K562 (cell line): ENCODE measurements around the gene OPHN1. TPM values are rescaled to one million over a fixed set of nuclear protein-coding genes. Genes with fewer than 3 reads are reported as not detected.

ENCODE experiments used
- ATAC-seq: fragments of 200-7000 bp; cut with Tn5 transposase; 3 replicates; pipeline ENCODE4 v1.9.1; 2020; ENCODE audit warnings: moderate library complexity
- BruUV-seq: library from RNA; stranded (reverse); fragments of 400-500 nt; replicated peaks from 2 replicates; lab custom pipeline; 2021; lab: Mats Ljungman, UMichigan
- CTCF ChIA-PET: fragments of 300-600 bp; formaldehyde crosslinking; extraction: SDS; loops from one replicate; lab custom pipeline; 2021; ENCODE audit warnings: low intra/inter-chr PET ratio; lab: Yijun Ruan, JAX
- POLR2A ChIA-PET: fragments of 300-600, 350-650 bp; sonication (Branson Sonifier 250); formaldehyde crosslinking; extraction: SDS; loops from one replicate; lab custom pipeline; 2021; ENCODE audit warnings: antibody characterized with exemption, inconsistent platforms; lab: Yijun Ruan, JAX
- DNase-seq, 4 experiments: peaks; one replicate each; pipeline versions ENCODE4 v3.0.0 to v3.0.0-alpha.2; 2011 to 2018; ENCODE audit warnings: low spot score in 3 of 4, mixed read lengths in 3 of 4; ENCODE audit errors: extremely low read depth in 1 of 4
- FAIRE-seq: peaks from 2 replicates; lab custom pipeline; 2011; peaks lifted over from hg19 to GRCh38; lab: Jason Lieb, UNC
- H2AFZ ChIP-seq: 2 replicates; pipeline ENCODE4 v1.6.0; 2011; ENCODE audit warnings: low read depth, low read length, control low read depth, inconsistent platforms
- H3K27ac ChIP-seq: fragments of 200-600 bp; 3 replicates; pipeline ENCODE4 v1.8.0; 2011; ENCODE audit warnings: low read depth, mild to moderate bottlenecking, control low read depth, inconsistent platforms, low read length, moderate library complexity, mixed read lengths; ENCODE audit errors: extremely low read depth
- H3K27me3 ChIP-seq, 2 experiments: fragments of 300-600 bp in 1 of 2; 2 replicates in 1 of 2; 3 replicates in 1 of 2; pipeline versions ENCODE4 v1.6.0 to v1.8.0; 2011; ENCODE audit warnings: inconsistent platforms in 2 of 2, low read length in 2 of 2, mild to moderate bottlenecking in 1 of 2, mixed read lengths in 1 of 2, moderate library complexity in 1 of 2; ENCODE audit not compliant: control insufficient read depth in 2 of 2, insufficient read depth in 2 of 2
- H3K36me3 ChIP-seq: fragments of 300-600 bp; 3 replicates; pipeline ENCODE4 v1.8.0; 2011; ENCODE audit warnings: mild to moderate bottlenecking, low read length, inconsistent platforms; ENCODE audit not compliant: control insufficient read depth, insufficient read depth
- H3K4me1 ChIP-seq, 2 experiments: fragments of 200-600 bp in 1 of 2; replicated peaks in 1 of 2; 2 replicates in 1 of 2; 3 replicates in 1 of 2; pipeline versions ENCODE4 v1.5.1 to v1.8.0; 2011; ENCODE audit warnings: inconsistent platforms in 2 of 2, low read length in 2 of 2, mild to moderate bottlenecking in 1 of 2, mixed read lengths in 1 of 2, moderate library complexity in 1 of 2; ENCODE audit not compliant: control insufficient read depth in 2 of 2, insufficient read depth in 2 of 2
- H3K4me2 ChIP-seq: 2 replicates; pipeline ENCODE4 v1.6.1; 2011; ENCODE audit warnings: low read length, control low read depth, inconsistent platforms, mixed read lengths; ENCODE audit not compliant: insufficient read depth
- H3K4me3 ChIP-seq: fragments of 200-600 bp; sonication (generic), shearing (Covaris generic); 2 replicates; pipeline ENCODE4 v1.5.1; 2016; ENCODE audit warnings: control low read depth, inconsistent platforms
- H3K79me2 ChIP-seq: fragments of 200-600 bp; 3 replicates; pipeline ENCODE4 v1.8.0; 2011; ENCODE audit warnings: low read length, inconsistent platforms; ENCODE audit not compliant: control insufficient read depth, insufficient read depth
- H3K9ac ChIP-seq, 2 experiments: 2 replicates each; pipeline versions ENCODE4 v1.6.0 to v1.6.1; 2011; ENCODE audit warnings: low read depth in 2 of 2, low read length in 2 of 2, control low read depth in 1 of 2, inconsistent platforms in 1 of 2, mild to moderate bottlenecking in 1 of 2, mixed read lengths in 1 of 2; ENCODE audit not compliant: insufficient read depth in 1 of 2
- H3K9me1 ChIP-seq: one replicate; pipeline ENCODE4 v1.6.0; 2011; ENCODE audit warnings: inconsistent platforms, mild to moderate bottlenecking, low read length, moderate library complexity; ENCODE audit not compliant: control insufficient read depth, insufficient read depth
- H3K9me3 ChIP-seq: replicated peaks from 2 replicates; pipeline ENCODE4 v1.5.1; 2011; ENCODE audit warnings: low read depth, low read length, inconsistent platforms; ENCODE audit not compliant: control insufficient read depth, insufficient read depth
- H4K20me1 ChIP-seq: replicated peaks from 2 replicates; pipeline ENCODE4 v1.6.1; 2011; ENCODE audit warnings: low read length, inconsistent platforms, mixed read lengths; ENCODE audit not compliant: control insufficient read depth, insufficient read depth
- YY1 ChIP-seq, 3 experiments: IDR thresholded peaks; 2 replicates each; pipeline ENCODE4 v1.6.1; 2011; ENCODE audit warnings: low read length in 2 of 3, mild to moderate bottlenecking in 2 of 3, moderate library complexity in 2 of 3, borderline replicate concordance in 1 of 3, control low read depth in 1 of 3, low read depth in 1 of 3; ENCODE audit not compliant: insufficient read depth in 3 of 3, insufficient replicate concordance in 2 of 3, control insufficient read depth in 1 of 3, insufficient read length in 1 of 3; ENCODE audit errors: extremely low read depth in 1 of 3
- WGBS: fragments of 100-300 bp; shearing (Covaris generic); methylation state at CpG from one replicate; pipeline ENCODE4 v1.1.6; 2016; ENCODE audit warnings: low coverage, mixed read lengths; ENCODE audit not compliant: insufficient coverage; ENCODE audit errors: missing lambda C conversion rate; 5-methylcytosine and 5-hydroxymethylcytosine counted together
- in situ Hi-C: fragments of 300-500 bp; cut with MboI; formaldehyde crosslinking; loops from 4 replicates; pipeline ENCODE4 v1.15.0; 2018; ENCODE audit warnings: inconsistent platforms, mixed read lengths
- intact Hi-C: fragments of 100-400 bp; cut with micrococcal nuclease; formaldehyde crosslinking; loops from 2 replicates; pipeline ENCODE4 v1.14.2; 2022
- polyA plus RNA-seq, 8 experiments: library from polyadenylated mRNA; depleted of rRNA in 4 of 8; stranded (reverse) in 5 of 8; unstranded in 3 of 8; fragments of >200 nt; fragmentation: Nextera tagmentation in 2 of 8; fragmentation: Illumina TruSeq in 1 of 8; extraction: Ambion mirVana in 2 of 8; extraction: Trizol in 1 of 8; gene quantifications; 2 replicates each; pipeline versions ENCODE4 v1.2.1 to v1.2.3, GENCODE V29; 2011 to 2014; ENCODE audit warnings: inconsistent platforms in 1 of 8, missing spikeins in 1 of 8
- total RNA-seq, 7 experiments: library from RNA; depleted of rRNA in 6 of 7; stranded (reverse); fragments of >200 nt in 6 of 7; fragmentation: Illumina TruSeq in 2 of 7; extraction: Trizol in 2 of 7; gene quantifications; 2 replicates each; pipeline versions ENCODE4 v1.2.1 to v1.2.3, GENCODE V29; 2011 to 2021; ENCODE audit warnings: low replicate concordance in 1 of 7
- TF ChIP-seq, protein P1 (sequence below): sonication (generic); IDR thresholded peaks from 2 replicates; pipeline ENCODE4 v1.6.1; 2016

The OPHN1 gene
- total and polyA plus RNA-seq, 9 of the 15 experiments (the other 6 are each of a cell fraction or from before 2014, with no cell fraction given), result 0.28 to 1.8 (median 1.0) TPM

DNA sequence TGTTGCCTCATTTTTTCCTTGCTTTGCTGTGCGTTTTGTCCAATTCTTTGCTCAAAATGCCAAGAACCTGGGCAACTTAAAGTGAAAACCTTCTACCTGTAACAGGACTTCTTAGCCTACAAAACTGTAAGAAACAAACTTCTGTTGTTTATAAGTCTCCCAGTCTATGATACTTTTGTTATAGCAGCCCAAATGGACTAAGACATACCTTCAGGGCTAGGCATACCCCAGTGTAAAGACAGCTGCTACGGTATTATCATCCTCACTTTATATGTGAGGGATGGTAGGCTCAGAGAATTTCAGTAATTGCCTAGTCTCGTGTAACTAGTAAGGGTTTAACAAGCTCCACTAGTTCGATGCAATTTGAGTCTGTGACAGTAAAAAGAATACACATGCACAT, 6.0 kb upstream of the OPHN1 start:
- intact Hi-C loops, result no loop called here
- ChIA-PET CTCF (no interaction called here), POLR2A (interaction anchor here (1.3 kb wide), 1 partner anchor 17 kb away, joined by 4 read pairs; no protein-coding TSS in a partner anchor)
- H3K4me1 ChIP-seq, result peaks cover 0 to 7% of the 10 kb centered on the region in 2 experiments; a peak in 3 of 5 replicates
- H3K79me2 ChIP-seq, result no peaks in the 10 kb centered on the region
- no TSS peak for BruUV-seq
- peak overlapping the region; percentile 72; the same call in 2 of the 3 replicates for H3K27ac ChIP-seq
- WGBS, result 25% methylated on average over 4 of the region's 4 CpGs
- ATAC-seq (no peak), DNase-seq (no peak), FAIRE-seq (no peak)
- no peaks in the 10 kb centered on the region for H3K36me3 ChIP-seq
- no peaks in the 10 kb centered on the region for H4K20me1 ChIP-seq
- TF ChIP-seq, protein P1, sequence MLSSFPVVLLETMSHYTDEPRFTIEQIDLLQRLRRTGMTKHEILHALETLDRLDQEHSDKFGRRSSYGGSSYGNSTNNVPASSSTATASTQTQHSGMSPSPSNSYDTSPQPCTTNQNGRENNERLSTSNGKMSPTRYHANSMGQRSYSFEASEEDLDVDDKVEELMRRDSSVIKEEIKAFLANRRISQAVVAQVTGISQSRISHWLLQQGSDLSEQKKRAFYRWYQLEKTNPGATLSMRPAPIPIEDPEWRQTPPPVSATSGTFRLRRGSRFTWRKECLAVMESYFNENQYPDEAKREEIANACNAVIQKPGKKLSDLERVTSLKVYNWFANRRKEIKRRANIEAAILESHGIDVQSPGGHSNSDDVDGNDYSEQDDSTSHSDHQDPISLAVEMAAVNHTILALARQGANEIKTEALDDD, result peak; percentile 38; the same call in 1 of the 2 replicates
- TF ChIP-seq YY1 (IDR thresholded peaks at IDR 0.05; ENCODE audit: borderline replicate concordance in 1 of 3, control insufficient read depth in 1 of 3, extremely low read depth in 1 of 3, insufficient read depth in 3 of 3, insufficient read length in 1 of 3, insufficient replicate concordance in 2 of 3, low read depth in 1 of 3, low read length in 2 of 3), result no peak
- H3K4me2 ChIP-seq, result no peak overlapping the region; the same call in 1 of the 2 replicates
- in situ Hi-C loops, result no loop called here
- no peaks in the 10 kb centered on the region for H3K27me3 ChIP-seq
- no peaks in the 10 kb centered on the region for H3K9me1 ChIP-seq
- peak overlapping the region in 1 of 2 experiments; percentile 41; a peak in 2 of 4 replicates for H3K9ac ChIP-seq
- peak overlapping the region; percentile 62; the same call in 1 of the 2 replicates for H2AFZ ChIP-seq
- no peaks in the 10 kb centered on the region for H3K9me3 ChIP-seq
- no peak overlapping the region for H3K4me3 ChIP-seq

DNA sequence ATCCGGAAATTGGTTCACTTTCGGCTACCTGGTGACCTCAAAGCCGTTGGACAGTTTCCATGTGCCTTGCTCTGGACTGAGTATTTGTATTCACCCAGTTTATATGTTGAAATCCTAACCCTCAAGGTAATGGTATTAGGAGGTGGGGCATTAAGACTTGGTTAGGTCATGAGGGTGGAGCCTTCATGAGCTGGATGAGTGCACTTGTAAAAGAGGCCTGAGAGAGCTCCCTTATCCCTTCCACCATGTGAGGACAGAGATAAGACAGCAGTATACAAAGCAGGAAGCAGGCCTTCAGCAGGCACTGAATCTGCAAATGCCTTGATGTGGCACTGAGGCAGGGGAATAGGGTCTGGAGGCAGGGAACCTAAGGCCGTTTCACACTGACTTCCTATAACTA, 5.3 kb upstream of the OPHN1 start:
- intact Hi-C loops (no loop called here), in situ Hi-C loops (no loop called here)
- peak; percentile 20 to 81 (median 38) for DNase-seq
- Histone ChIP-seq H3K9me3 (no peaks in the 10 kb centered on the region), H3K79me2 (no peaks in the 10 kb centered on the region), H3K27me3 (no peaks in the 10 kb centered on the region), H3K9me1 (no peaks in the 10 kb centered on the region), H2AFZ (peak overlapping the region; percentile 72), H3K4me1 (peaks cover 4 to 7% of the 10 kb centered on the region in 2 experiments; a peak in 4 of 5 replicates), H4K20me1 (no peaks in the 10 kb centered on the region), H3K27ac (peak overlapping the region; percentile 72), H3K4me2 (peak overlapping the region; percentile 55), H3K4me3 (no peak overlapping the region), H3K9ac (peak overlapping the region in 1 of 2 experiments; percentile 41; a peak in 2 of 4 replicates), H3K36me3 (no peaks in the 10 kb centered on the region)
- BruUV-seq, result no TSS peak
- POLR2A ChIA-PET, result no interaction called here
- ATAC-seq, result peak; percentile 95
- CTCF ChIA-PET, result no interaction called here
- WGBS, result 3% methylated on average over 4 of the region's 4 CpGs
- peak; percentile 98 for FAIRE-seq
